IgD-negative memory B cell (primary cell): Measurements from ENCODE around the gene OSBPL2. TPM values are rescaled to one million over a fixed set of nuclear protein-coding genes. Genes with fewer than 3 reads are reported as not detected.

ENCODE experiments used
- H3K27ac Mint-ChIP-seq, 3 donors: one replicate each; pipeline ENCODE4 v1.8.0; 2020 to 2022; ENCODE audit warnings: mild to moderate bottlenecking in 3 of 3, mixed read lengths in 3 of 3, moderate library complexity in 1 of 3
- H3K27me3 Mint-ChIP-seq: one replicate; pipeline ENCODE4 v1.8.0; 2021; ENCODE audit warnings: mixed read lengths
- H3K36me3 Mint-ChIP-seq: one replicate; pipeline ENCODE4 v1.8.0; 2020; ENCODE audit warnings: mild to moderate bottlenecking, mixed read lengths
- H3K4me1 Mint-ChIP-seq, 3 donors: one replicate each; pipeline ENCODE4 v1.8.0; 2020 to 2022; ENCODE audit warnings: mixed read lengths in 3 of 3, mild to moderate bottlenecking in 1 of 3
- H3K4me3 Mint-ChIP-seq, 4 donors: one replicate each; pipeline ENCODE4 v1.8.0; 2020 to 2022; ENCODE audit warnings: mild to moderate bottlenecking in 4 of 4, mixed read lengths in 4 of 4, moderate library complexity in 3 of 4
- H3K9me3 Mint-ChIP-seq, 3 donors: one replicate each; pipeline ENCODE4 v1.8.0; 2020 to 2021; ENCODE audit warnings: mixed read lengths in 3 of 3, mild to moderate bottlenecking in 1 of 3
- polyA plus RNA-seq: library from polyadenylated mRNA; unstranded; fragments of 300-500 nt; fragmentation: Illumina TruSeq; gene quantifications from one replicate; pipeline ENCODE4 v1.2.3, GENCODE V29; 2021

The OSBPL2 gene
- polyA plus RNA-seq, 1 donor from 2014 or later = 25.6 TPM

DNA sequence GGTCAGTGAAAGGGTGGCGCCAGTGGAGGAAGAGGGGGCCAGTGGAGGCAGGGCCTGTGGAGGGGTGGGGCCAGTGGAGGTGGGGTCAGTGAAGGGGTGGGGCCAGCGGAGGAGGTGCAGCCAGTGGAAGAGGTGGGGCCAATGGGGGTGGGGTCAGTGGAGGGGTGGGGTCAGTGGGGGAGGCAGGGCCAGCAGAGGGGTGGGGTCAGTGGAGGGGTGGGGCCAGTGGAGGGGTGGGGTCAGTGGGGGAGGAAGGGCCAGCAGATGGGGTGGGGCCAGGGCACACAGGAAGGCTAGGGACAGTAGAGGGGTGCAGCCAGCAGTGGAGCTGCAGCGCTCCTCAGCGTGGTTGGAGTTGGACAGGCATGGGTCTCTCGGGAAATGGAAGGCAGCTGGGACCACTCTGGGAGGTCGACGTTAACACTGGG is 83.2 kb downstream of the OSBPL2 start:
- peaks cover 2% of the 10 kb centered on the region for H3K36me3 Mint-ChIP-seq
- H3K27ac Mint-ChIP-seq = no peak overlapping the region
- peaks cover 0 to 3% (median 2%) of the 10 kb centered on the region in 3 donors for H3K4me1 Mint-ChIP-seq
- H3K9me3 Mint-ChIP-seq = no peaks in the 10 kb centered on the region
- H3K4me3 Mint-ChIP-seq = no peak overlapping the region
- no peaks in the 10 kb centered on the region for H3K27me3 Mint-ChIP-seq

DNA sequence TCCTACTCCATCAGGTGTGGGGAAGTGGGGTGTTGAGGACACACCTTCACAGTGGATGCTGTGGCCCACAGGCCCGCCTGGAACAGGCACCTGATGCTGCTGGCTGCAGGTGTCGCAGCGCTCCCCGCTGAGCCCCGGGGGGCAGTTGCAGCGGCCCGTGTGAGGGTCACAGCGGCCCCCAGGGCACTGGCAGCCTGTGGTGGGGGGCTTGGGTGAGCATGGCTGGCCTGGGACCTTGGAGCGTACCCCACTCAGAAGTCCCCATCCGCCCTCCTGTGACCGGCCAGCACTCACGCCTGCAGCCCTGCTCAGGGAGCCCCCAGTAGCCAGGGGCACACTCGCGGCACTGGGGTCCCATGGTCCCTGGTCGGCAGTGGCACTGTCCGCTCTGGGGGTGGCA is 83.7 kb downstream of the OSBPL2 start:
- Mint-ChIP-seq H3K36me3 (peaks cover 2% of the 10 kb centered on the region), H3K27ac (no peak overlapping the region), H3K4me1 (peaks cover 0 to 3% (median 2%) of the 10 kb centered on the region in 3 donors), H3K27me3 (no peaks in the 10 kb centered on the region), H3K4me3 (no peak overlapping the region), H3K9me3 (no peaks in the 10 kb centered on the region)

DNA sequence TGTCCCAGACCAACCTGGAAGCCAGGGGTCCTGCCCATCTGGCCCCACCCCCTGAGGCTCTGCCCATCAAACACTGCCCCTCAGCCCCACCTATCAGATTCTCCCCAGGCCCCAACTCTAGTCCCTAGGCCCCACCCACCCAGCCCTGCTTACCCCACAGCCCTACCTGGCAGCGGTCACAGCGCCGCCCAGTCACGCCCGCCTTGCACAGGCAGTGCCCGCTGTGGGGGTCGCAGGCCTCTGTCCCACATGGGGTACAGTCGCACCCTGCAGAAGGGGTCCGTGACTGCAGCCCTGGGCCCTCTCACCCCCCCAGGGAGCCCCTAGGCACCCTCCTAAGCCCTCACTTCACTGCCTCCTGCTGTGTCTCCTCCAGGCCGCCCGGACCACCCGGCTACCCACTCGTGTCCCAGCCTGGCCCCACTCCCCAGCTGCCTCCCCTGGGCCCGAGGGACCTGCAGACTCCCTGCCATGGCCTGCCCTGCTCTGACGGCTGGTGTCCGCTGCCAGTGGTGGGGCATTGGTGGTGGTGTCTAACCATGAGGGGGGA is 84.2 kb downstream of the OSBPL2 start:
- Mint-ChIP-seq H3K9me3 (no peaks in the 10 kb centered on the region), H3K4me3 (no peak overlapping the region), H3K36me3 (peaks cover 2% of the 10 kb centered on the region), H3K27me3 (no peaks in the 10 kb centered on the region), H3K4me1 (peaks cover 0 to 3% (median 2%) of the 10 kb centered on the region in 3 donors), H3K27ac (no peak overlapping the region)

DNA sequence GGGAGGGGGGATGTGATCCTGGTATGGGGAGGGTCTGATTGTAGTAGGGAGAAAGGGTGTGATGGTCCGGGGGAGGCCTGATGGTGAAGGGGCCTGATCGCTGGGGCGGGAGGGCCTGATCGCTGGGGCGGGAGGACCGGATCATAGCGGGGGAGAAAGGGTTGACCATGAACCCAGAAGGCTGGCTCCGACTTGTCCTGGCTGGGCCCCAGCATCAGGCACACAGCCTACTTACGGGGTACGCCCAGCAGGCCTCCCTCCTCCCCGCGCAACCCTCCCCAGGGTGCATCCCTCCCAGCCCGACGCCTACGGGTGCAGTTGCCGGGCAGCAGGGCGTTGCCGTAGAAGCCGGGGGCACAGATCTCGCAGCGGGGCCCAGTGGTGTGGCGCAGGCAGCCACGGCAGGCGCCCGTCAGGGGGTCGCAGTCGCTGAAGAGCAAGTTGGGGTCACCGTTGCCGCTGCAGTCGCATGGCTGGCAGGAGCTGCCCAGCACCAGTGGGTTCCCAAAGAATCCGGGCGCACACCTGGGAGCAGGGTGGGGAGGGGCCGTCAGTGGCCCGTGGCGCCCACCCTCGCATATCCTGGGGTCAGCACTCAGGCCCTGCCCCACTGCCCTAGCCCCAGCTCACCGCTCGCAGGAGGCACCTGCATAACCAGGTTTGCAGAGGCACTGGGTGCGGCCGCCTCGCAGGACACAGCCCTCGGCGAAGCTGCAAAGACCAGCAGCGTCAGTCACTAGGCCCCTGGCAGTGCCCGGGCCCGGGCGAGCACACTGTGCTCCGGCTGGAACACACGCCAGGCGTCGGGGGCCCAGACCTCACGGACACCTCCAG is 85.0 kb downstream of the OSBPL2 start:
- Mint-ChIP-seq H3K27ac (no peak overlapping the region), H3K4me1 (peaks cover 0 to 3% (median 2%) of the 10 kb centered on the region in 3 donors), H3K36me3 (peaks cover 2% of the 10 kb centered on the region), H3K4me3 (no peak overlapping the region), H3K9me3 (no peaks in the 10 kb centered on the region), H3K27me3 (no peaks in the 10 kb centered on the region)

DNA sequence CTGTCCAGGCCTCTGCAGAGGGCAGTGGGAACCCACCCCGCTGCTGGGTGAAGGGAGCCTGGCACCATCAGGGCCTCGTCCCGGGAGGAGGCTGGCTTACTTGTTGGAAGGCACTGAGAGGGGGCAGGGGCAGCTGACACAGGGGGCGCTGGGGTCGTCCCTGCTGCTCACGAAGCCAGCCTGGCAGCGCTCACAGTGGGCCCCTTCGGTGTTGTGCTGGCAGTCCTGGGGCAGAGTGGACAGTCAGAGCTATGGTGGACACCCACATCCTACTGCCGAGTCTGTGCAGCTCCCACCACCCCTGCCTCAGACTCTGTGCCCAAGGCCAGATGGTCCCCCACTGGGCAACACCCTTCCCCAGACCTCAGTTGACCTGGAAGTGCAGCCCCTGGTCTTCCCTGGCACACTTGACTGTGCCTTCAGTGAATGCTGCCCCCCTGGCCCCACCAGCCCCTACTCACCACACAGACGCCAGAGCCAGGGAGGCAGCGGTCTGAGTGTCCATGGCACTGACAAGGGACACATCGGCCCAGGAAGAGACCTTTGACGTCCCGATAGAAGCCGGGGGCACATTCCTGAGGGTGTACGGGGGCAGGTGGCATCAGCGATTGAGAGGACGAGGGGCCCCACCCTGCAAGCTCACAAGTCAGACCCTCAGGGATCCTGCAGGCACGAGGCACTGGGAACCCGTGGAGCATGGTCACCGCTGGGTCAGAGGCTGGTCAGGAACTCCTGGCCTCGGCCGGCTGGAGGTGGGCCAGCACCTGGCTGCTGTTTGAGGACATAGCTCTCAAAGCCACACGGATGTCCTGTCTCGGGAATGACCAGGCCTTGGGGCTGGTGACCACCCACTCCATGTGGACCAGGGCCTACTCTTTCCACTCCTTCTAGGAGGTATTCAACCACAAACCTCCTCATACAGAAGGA is 85.9 kb downstream of the OSBPL2 start:
- Mint-ChIP-seq H3K4me1 (peaks cover 0 to 3% (median 2%) of the 10 kb centered on the region in 3 donors), H3K36me3 (peaks cover 2% of the 10 kb centered on the region), H3K27ac (peak overlapping the region in 1 of 3 donors; percentile 19), H3K9me3 (no peaks in the 10 kb centered on the region), H3K4me3 (no peak overlapping the region), H3K27me3 (no peaks in the 10 kb centered on the region)

- H3K27me3 Mint-ChIP-seq = no peaks in the 10 kb centered on the region
- H3K4me3 Mint-ChIP-seq = no peak overlapping the region
- peaks cover 0 to 3% (median 2%) of the 10 kb centered on the region in 3 donors for H3K4me1 Mint-ChIP-seq
- no peaks in the 10 kb centered on the region for H3K9me3 Mint-ChIP-seq
- peaks cover 2% of the 10 kb centered on the region for H3K36me3 Mint-ChIP-seq
- H3K27ac Mint-ChIP-seq = no peak overlapping the region
Observed at GRCh38 chr20:62325172-62325905, 87.0 kb downstream of the OSBPL2 start.

DNA sequence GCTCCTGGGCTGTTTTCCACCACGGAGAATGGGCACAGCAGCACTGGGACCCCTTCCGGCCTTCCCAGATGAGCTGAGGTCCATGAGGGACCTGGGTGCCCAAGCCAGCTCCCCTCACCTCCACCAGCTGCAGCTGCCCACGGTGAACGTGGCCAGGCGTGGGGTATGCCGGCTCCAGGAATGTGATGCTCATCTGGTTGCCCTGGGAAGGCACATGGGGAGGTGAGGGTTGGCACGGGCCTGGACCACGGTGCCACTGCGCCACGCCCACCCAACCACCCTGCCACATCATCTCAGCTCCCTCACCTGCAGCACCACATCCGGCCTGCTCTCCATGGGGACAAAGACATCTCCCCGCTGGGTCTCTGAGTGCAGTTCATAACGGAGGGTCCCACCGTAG is 88.2 kb downstream of the OSBPL2 start:
- Mint-ChIP-seq H3K27me3 (no peaks in the 10 kb centered on the region), H3K4me3 (no peak overlapping the region), H3K27ac (no peak overlapping the region), H3K36me3 (peaks cover 2% of the 10 kb centered on the region), H3K9me3 (no peaks in the 10 kb centered on the region), H3K4me1 (peaks cover 0 to 3% (median 2%) of the 10 kb centered on the region in 3 donors)

DNA sequence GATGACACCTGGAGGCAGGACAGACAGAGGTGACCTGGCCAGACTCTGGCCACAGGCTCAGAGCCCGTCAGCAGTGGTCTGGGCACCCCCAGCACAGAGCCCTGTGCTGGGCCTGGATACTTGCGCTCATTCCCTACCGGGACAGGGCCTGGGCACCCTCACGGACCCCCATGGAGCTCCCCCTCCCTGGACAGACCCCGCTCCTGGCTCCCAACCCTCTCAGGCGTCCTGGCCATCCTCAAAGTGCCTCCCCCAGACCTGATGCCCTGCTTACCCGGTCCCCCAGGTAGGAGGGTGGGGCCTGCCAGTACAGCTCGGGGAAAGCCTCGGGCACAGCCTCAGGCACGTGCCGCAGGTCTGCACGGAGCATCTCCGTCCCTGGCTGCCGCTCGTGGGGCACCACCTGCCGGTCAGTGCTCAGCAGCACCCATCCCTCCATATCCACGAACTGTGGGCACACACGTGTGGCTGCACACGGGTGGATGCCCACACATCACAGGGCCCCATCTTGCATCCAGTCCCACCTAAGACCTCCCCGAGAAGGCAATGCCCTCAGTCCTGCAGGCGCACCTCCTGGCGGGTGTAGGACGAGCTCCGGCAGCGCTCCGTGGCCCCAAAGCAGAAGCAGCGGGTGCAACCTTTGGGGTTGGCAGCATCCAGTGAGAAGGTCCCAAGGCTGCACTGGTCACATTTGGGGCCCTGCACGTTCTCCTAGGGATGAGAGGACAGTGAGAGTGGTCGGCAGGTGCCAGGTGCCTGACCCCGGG is 88.8 kb downstream of the OSBPL2 start:
- Mint-ChIP-seq H3K27me3 (no peaks in the 10 kb centered on the region), H3K27ac (no peak overlapping the region), H3K36me3 (peaks cover 2% of the 10 kb centered on the region), H3K4me1 (peaks cover 0 to 3% (median 2%) of the 10 kb centered on the region in 3 donors), H3K4me3 (no peak overlapping the region), H3K9me3 (no peaks in the 10 kb centered on the region)

GRCh38 chr20:62327726-62328495 is 89.6 kb downstream of the OSBPL2 start:
- Mint-ChIP-seq H3K9me3 (no peaks in the 10 kb centered on the region), H3K4me1 (peaks cover 0 to 3% (median 2%) of the 10 kb centered on the region in 3 donors), H3K36me3 (peaks cover 2% of the 10 kb centered on the region), H3K27me3 (no peaks in the 10 kb centered on the region), H3K27ac (no peak overlapping the region), H3K4me3 (no peak overlapping the region)

- Mint-ChIP-seq H3K27me3 (no peaks in the 10 kb centered on the region), H3K36me3 (peaks cover 2% of the 10 kb centered on the region), H3K4me1 (peaks cover 0 to 3% (median 2%) of the 10 kb centered on the region in 3 donors), H3K4me3 (no peak overlapping the region), H3K9me3 (no peaks in the 10 kb centered on the region), H3K27ac (no peak overlapping the region)
Observed at GRCh38 chr20:62328684-62329388, 90.5 kb downstream of the OSBPL2 start.

DNA sequence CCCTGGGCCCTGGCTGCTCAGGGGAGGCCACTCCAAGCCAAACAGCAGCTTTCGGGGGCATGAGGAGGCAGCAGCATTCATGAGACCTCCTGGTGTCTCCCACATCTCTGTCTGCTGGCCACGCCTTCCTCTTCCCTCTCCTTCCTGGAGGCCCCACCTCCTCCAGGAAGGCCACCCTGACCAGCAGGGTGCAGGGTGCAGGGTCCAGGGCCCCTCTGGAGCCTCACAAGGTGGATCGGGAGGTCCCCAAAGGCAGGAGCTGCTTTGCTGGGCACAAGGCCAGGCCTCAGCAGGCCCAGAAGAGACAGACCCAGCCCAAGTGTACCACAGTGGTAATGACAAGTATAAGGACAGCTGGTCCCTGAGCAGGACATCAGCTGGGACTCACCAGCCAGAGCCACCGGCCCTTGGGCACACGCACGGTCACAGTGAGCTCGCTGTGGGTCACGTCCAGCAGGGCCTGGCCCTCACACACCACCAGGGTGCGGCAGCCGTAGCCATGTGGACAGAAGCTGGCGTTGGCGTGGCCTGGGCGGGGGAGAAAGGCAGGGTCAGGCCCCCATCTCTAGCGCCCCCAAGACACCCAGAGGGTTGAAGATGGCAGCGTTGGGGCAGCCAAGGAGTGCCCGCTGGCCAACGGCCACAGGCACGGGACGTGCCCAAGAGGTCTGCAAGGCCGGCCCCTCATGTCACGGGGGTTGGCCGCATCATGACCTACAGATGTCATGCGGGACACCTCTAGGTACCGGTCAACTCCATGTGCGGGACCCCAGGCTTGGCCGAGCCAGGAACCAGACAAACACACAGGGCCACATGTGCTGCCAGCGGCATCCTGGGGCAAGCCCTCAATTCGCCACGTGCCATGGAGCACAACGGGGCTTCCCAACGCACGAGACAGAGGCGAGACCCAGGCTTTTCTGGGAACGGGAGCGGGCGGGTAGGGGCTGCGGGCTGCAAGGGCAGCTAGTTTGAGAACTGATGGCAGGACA is 91.4 kb downstream of the OSBPL2 start:
- Mint-ChIP-seq H3K4me3 (no peak overlapping the region), H3K4me1 (peaks cover 0 to 3% (median 2%) of the 10 kb centered on the region in 3 donors), H3K36me3 (peaks cover 1% of the 10 kb centered on the region), H3K9me3 (no peaks in the 10 kb centered on the region), H3K27me3 (no peaks in the 10 kb centered on the region), H3K27ac (no peak overlapping the region)
